ENCODE measurements around the gene GET4. TPM values are rescaled to one million over a fixed set of nuclear protein-coding genes. Genes with fewer than 3 reads are reported as not detected.

GET4 gene
- total RNA-seq, 1 experiment from 2014 or later = 44.8 TPM

- DNase-seq (ENCODE audit: low read depth, low spot score) = no peak
- H2AFZ ChIP-seq (ENCODE audit: low read depth, low read length, poor library complexity, severe bottlenecking) = no peak overlapping the region
- RAD21 ChIA-PET (ENCODE audit: low non-redundant PET in 1 of 2, low total read pairs in 2 of 2, uncharacterized antibody in 2 of 2, unreplicated experiment in 2 of 2) = no interaction called here
- H4K20me1 ChIP-seq (ENCODE audit: insufficient read depth) = no peaks in the 10 kb centered on the region
- intact Hi-C loops (cut with micrococcal nuclease) = loop anchor here (2.0 to 10.0 kb wide), 2 partner anchors 47 to 157 kb away; partner anchors contain the start of gene ADAP1
- H3K79me2 ChIP-seq (ENCODE audit: insufficient read depth, low read length) = no peaks in the 10 kb centered on the region
- BruUV-seq (replicated peaks) = no TSS peak
- no peak for TF ChIP-seq SP1 (IDR thresholded peaks at IDR 0.05; ENCODE audit: low read depth)
- TF ChIP-seq TCF7L2 (IDR thresholded peaks at IDR 0.05; ENCODE audit: borderline replicate concordance, extremely low read depth, insufficient read depth, insufficient read length) = no peak
- no peak for TF ChIP-seq ELF1 (IDR thresholded peaks at IDR 0.05; ENCODE audit: borderline replicate concordance, low read depth)
- no peak for TF ChIP-seq EZH2phosphoT487 (IDR thresholded peaks at IDR 0.05; ENCODE audit: borderline replicate concordance)
- TF ChIP-seq CEBPB (IDR thresholded peaks at IDR 0.05; ENCODE audit: low read depth) = no peak
- no peak for TF ChIP-seq SRF (IDR thresholded peaks at IDR 0.05; ENCODE audit: low read depth)
- TF ChIP-seq SIN3A (IDR thresholded peaks at IDR 0.05; ENCODE audit: low read depth) = no peak
- TF ChIP-seq CBX3 (IDR thresholded peaks at IDR 0.05; ENCODE audit: low read depth) = no peak
- no peak for TF ChIP-seq REST (IDR thresholded peaks at IDR 0.05; ENCODE audit: low read depth)
- TF ChIP-seq JUND (IDR thresholded peaks at IDR 0.05) = no peak
- no peak for TF ChIP-seq ZFX (IDR thresholded peaks at IDR 0.05)
- TF ChIP-seq ZNF274 (IDR thresholded peaks at IDR 0.05; ENCODE audit: low read depth, low read length) = no peak
- no peak for TF ChIP-seq EGR1 (IDR thresholded peaks at IDR 0.05; ENCODE audit: low read depth)
- TF ChIP-seq ZBTB33 (IDR thresholded peaks at IDR 0.05; ENCODE audit: extremely low read depth, insufficient replicate concordance, low read length) = no peak
- TF ChIP-seq FOSL1 (IDR thresholded peaks at IDR 0.05; ENCODE audit: low read depth) = no peak
- TF ChIP-seq, protein P1, sequence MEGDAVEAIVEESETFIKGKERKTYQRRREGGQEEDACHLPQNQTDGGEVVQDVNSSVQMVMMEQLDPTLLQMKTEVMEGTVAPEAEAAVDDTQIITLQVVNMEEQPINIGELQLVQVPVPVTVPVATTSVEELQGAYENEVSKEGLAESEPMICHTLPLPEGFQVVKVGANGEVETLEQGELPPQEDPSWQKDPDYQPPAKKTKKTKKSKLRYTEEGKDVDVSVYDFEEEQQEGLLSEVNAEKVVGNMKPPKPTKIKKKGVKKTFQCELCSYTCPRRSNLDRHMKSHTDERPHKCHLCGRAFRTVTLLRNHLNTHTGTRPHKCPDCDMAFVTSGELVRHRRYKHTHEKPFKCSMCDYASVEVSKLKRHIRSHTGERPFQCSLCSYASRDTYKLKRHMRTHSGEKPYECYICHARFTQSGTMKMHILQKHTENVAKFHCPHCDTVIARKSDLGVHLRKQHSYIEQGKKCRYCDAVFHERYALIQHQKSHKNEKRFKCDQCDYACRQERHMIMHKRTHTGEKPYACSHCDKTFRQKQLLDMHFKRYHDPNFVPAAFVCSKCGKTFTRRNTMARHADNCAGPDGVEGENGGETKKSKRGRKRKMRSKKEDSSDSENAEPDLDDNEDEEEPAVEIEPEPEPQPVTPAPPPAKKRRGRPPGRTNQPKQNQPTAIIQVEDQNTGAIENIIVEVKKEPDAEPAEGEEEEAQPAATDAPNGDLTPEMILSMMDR (IDR thresholded peaks at IDR 0.05 in 2 of 3, conservative IDR thresholded peaks at IDR 0.05 in 1 of 3; ENCODE audit: borderline replicate concordance in 1 of 3, insufficient read depth in 1 of 3, low read depth in 2 of 3, low read length in 2 of 3) = no peak
- TF ChIP-seq, protein P2, sequence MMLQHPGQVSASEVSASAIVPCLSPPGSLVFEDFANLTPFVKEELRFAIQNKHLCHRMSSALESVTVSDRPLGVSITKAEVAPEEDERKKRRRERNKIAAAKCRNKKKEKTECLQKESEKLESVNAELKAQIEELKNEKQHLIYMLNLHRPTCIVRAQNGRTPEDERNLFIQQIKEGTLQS (IDR thresholded peaks at IDR 0.05) = no peak
- TF ChIP-seq RAD21 (IDR thresholded peaks at IDR 0.05; ENCODE audit: low read depth) = no peak
- TF ChIP-seq EZH2 (IDR thresholded peaks at IDR 0.05) = no peak
- H3K4me1 ChIP-seq (ENCODE audit: control insufficient read depth in 1 of 2, insufficient read depth in 2 of 2, low read length in 2 of 2) = peaks cover 3 to 12% of the 10 kb centered on the region in 2 experiments; a peak in 2 of 4 replicates
- H3K36me3 ChIP-seq (ENCODE audit: control insufficient read depth in 1 of 2, insufficient read depth in 2 of 2, low read length in 2 of 2) = no peaks in the 10 kb centered on the region
- no peak overlapping the region for H3K4me2 ChIP-seq (ENCODE audit: low read length)
- H3K9me3 ChIP-seq (ENCODE audit: control insufficient read depth in 1 of 2, insufficient read depth in 1 of 2, low read depth in 1 of 2, low read length in 2 of 2) = no peaks in the 10 kb centered on the region
- no peak overlapping the region for H3K4me3 ChIP-seq (replicated peaks in 1 of 2; ENCODE audit: low read depth in 1 of 2, low read length in 2 of 2)
- no peak overlapping the region for H3K9ac ChIP-seq (ENCODE audit: low read length)
- ATAC-seq = no peak
- no peak overlapping the region; the same call in 1 of the 2 replicates for H3K27ac ChIP-seq (ENCODE audit: low read depth, low read length)
- CTCF ChIA-PET = no interaction called here
- POLR2A ChIA-PET = no interaction called here
- 0 out of 2 replicates have a peak, but pooled peaks cover 2% of the 10 kb centered on the region for H3K27me3 ChIP-seq (ENCODE audit: insufficient read depth, low read length)
- no peaks in the 10 kb centered on the region for H3K9me2 ChIP-seq (ENCODE audit: insufficient read depth)
Observed at GRCh38 chr7:908159-908581, 31.8 kb downstream of the GET4 start.
